ENCODE data around the gene RNU1-2.

RNU1-2 gene

GRCh38 chr1:16922885-16923431 is 27.2 kb downstream of the RNU1-2 start:
- no peak overlapping the region for H3K4me2 ChIP-seq (ENCODE audit: low read depth, low read length)

GRCh38 chr1:16924216-16924918 is 28.6 kb downstream of the RNU1-2 start:
- Histone ChIP-seq H3K9ac (ENCODE audit: low read length) (no peak overlapping the region), H2AFZ (ENCODE audit: low read length) (no peak overlapping the region), H3K27ac (ENCODE audit: low read length) (no peak overlapping the region), H3K4me3 (ENCODE audit: low read length) (no peak overlapping the region), H4K20me1 (ENCODE audit: insufficient read depth, low read length) (no peaks in the 10 kb centered on the region), H3K9me3 (replicated peaks; ENCODE audit: insufficient read depth, low read length) (no peaks in the 10 kb centered on the region), H3K79me2 (ENCODE audit: low read length) (no peaks in the 10 kb centered on the region), H3K36me3 (replicated peaks; ENCODE audit: insufficient read depth, low read length) (no peaks in the 10 kb centered on the region), H3K4me1 (ENCODE audit: low read length) (peaks cover 5% of the 10 kb centered on the region; the same call in 1 of the 2 replicates), H3K4me2 (ENCODE audit: low read depth, low read length) (no peak overlapping the region), H3K27me3 (replicated peaks; ENCODE audit: insufficient read depth, low read length) (no peaks in the 10 kb centered on the region), H3K9me2 (replicated peaks; ENCODE audit: insufficient read depth, low read length) (no peaks in the 10 kb centered on the region), H3F3A (ENCODE audit: insufficient read depth, low read length) (no peaks in the 10 kb centered on the region)
- DNase-seq = no peak
- TF ChIP-seq EZH2 (optimal IDR thresholded peaks at IDR 0.05; ENCODE audit: low read depth, low read length) (no peak), EZH2phosphoT487 (IDR thresholded peaks at IDR 0.05; ENCODE audit: low read length) (no peak)
- TF ChIP-seq, protein P1, sequence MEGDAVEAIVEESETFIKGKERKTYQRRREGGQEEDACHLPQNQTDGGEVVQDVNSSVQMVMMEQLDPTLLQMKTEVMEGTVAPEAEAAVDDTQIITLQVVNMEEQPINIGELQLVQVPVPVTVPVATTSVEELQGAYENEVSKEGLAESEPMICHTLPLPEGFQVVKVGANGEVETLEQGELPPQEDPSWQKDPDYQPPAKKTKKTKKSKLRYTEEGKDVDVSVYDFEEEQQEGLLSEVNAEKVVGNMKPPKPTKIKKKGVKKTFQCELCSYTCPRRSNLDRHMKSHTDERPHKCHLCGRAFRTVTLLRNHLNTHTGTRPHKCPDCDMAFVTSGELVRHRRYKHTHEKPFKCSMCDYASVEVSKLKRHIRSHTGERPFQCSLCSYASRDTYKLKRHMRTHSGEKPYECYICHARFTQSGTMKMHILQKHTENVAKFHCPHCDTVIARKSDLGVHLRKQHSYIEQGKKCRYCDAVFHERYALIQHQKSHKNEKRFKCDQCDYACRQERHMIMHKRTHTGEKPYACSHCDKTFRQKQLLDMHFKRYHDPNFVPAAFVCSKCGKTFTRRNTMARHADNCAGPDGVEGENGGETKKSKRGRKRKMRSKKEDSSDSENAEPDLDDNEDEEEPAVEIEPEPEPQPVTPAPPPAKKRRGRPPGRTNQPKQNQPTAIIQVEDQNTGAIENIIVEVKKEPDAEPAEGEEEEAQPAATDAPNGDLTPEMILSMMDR (IDR thresholded peaks at IDR 0.05; ENCODE audit: low read length) = no peak

More at GRCh38 chr1:16922885-16923431, 27.2 kb downstream of the RNU1-2 start:
- H2AFZ ChIP-seq (ENCODE audit: low read length) = no peak overlapping the region
- peaks cover 5% of the 10 kb centered on the region; the same call in 1 of the 2 replicates for H3K4me1 ChIP-seq (ENCODE audit: low read length)
- H3K27ac ChIP-seq (ENCODE audit: low read length) = no peak overlapping the region
- H3K36me3 ChIP-seq (replicated peaks; ENCODE audit: insufficient read depth, low read length) = no peaks in the 10 kb centered on the region
- no peaks in the 10 kb centered on the region for H4K20me1 ChIP-seq (ENCODE audit: insufficient read depth, low read length)
- H3F3A ChIP-seq (ENCODE audit: insufficient read depth, low read length) = no peaks in the 10 kb centered on the region
- TF ChIP-seq EZH2 (optimal IDR thresholded peaks at IDR 0.05; ENCODE audit: low read depth, low read length) (no peak), EZH2phosphoT487 (IDR thresholded peaks at IDR 0.05; ENCODE audit: low read length) (no peak)
- TF ChIP-seq, protein P1 (IDR thresholded peaks at IDR 0.05; ENCODE audit: low read length) = no peak
- no peaks in the 10 kb centered on the region for H3K27me3 ChIP-seq (replicated peaks; ENCODE audit: insufficient read depth, low read length)
- DNase-seq = no peak
- H3K9ac ChIP-seq (ENCODE audit: low read length) = no peak overlapping the region
- no peaks in the 10 kb centered on the region for H3K9me3 ChIP-seq (replicated peaks; ENCODE audit: insufficient read depth, low read length)
- H3K9me2 ChIP-seq (replicated peaks; ENCODE audit: insufficient read depth, low read length) = no peaks in the 10 kb centered on the region
- H3K79me2 ChIP-seq (ENCODE audit: low read length) = no peaks in the 10 kb centered on the region
- H3K4me3 ChIP-seq (ENCODE audit: low read length) = no peak overlapping the region

GRCh38 chr1:16924919-16925477 is 29.2 kb downstream of the RNU1-2 start:
- Histone ChIP-seq H3K9me3 (replicated peaks; ENCODE audit: insufficient read depth, low read length) (no peaks in the 10 kb centered on the region), H3K36me3 (replicated peaks; ENCODE audit: insufficient read depth, low read length) (no peaks in the 10 kb centered on the region), H3K9ac (ENCODE audit: low read length) (no peak overlapping the region), H3K27ac (ENCODE audit: low read length) (no peak overlapping the region), H2AFZ (ENCODE audit: low read length) (no peak overlapping the region), H3K79me2 (ENCODE audit: low read length) (no peaks in the 10 kb centered on the region), H4K20me1 (ENCODE audit: insufficient read depth, low read length) (no peaks in the 10 kb centered on the region), H3K4me1 (ENCODE audit: low read length) (peaks cover 5% of the 10 kb centered on the region; the same call in 1 of the 2 replicates), H3K9me2 (replicated peaks; ENCODE audit: insufficient read depth, low read length) (no peaks in the 10 kb centered on the region), H3F3A (ENCODE audit: insufficient read depth, low read length) (no peaks in the 10 kb centered on the region), H3K27me3 (replicated peaks; ENCODE audit: insufficient read depth, low read length) (no peaks in the 10 kb centered on the region), H3K4me2 (ENCODE audit: low read depth, low read length) (no peak overlapping the region), H3K4me3 (ENCODE audit: low read length) (no peak overlapping the region)
- TF ChIP-seq EZH2 (optimal IDR thresholded peaks at IDR 0.05; ENCODE audit: low read depth, low read length) = no peak
- no peak for DNase-seq
